Activated gamma-delta T cell (primary cell): ENCODE data around the gene ABHD5.
"Not testable (repeated sequence)": the region's sequence is repeated elsewhere in the genome, so short reads cannot be mapped to it uniquely, and the experiment has no call there.

Experiments
- DNase-seq: peaks from one replicate; lab custom pipeline; 2025; lab: John Stamatoyannopoulos, UW
- total RNA-seq, 2 donors: gene quantifications; one replicate each; lab custom pipeline; 2026; lab: John Stamatoyannopoulos, UW

ABHD5 gene
- total RNA-seq: 18.2 to 19.0 reads per million in 2 donors

GRCh38 chr3:43690400-43691119 lies at the start of gene ABHD5:
Gene ABHD5 (plus strand): TSS chr3:43690938. CDS start chr3:43690993, 55 bp downstream.
- peak; percentile 95 for DNase-seq

DNA sequence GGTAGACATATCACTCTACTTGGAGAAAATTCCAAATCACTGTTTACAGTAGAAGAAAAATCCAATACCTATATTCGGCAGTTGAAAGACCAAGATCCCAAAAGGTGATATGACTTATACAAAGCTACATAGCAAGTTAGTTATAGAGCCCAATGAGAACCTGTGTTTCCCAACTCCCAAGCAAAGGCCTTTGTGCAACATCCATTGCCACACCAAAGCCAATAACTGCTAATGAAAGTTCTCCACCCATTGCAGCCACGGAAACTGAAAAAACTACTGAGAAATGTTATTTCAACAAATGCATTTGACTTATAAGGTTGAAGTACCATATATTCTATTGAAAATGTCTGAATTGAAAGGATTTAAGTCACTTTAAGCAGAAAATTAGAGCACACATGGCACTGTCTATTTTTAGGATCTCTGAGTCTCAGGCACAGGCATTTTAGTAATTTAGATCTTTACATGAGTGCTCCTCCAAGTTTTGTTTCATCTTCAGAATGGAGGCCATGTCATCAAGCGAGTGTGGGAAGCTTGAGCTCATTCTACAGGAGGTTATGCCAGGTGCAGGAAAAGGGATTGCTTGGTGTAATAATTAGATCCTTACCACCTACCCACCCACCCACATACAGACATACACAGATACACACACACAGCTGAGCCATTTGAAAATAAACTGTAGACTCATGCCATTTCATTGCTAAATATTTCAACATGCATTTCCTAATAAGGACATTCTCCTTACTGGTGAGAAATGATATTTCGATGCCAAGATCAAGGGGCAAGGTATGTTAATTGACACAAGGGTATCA lies 49.2 kb upstream of the ABHD5 start:
- DNase-seq: no peak

GRCh38 chr3:43644443-43644842 lies 46.3 kb upstream of the ABHD5 start:
- no peak for DNase-seq

DNA sequence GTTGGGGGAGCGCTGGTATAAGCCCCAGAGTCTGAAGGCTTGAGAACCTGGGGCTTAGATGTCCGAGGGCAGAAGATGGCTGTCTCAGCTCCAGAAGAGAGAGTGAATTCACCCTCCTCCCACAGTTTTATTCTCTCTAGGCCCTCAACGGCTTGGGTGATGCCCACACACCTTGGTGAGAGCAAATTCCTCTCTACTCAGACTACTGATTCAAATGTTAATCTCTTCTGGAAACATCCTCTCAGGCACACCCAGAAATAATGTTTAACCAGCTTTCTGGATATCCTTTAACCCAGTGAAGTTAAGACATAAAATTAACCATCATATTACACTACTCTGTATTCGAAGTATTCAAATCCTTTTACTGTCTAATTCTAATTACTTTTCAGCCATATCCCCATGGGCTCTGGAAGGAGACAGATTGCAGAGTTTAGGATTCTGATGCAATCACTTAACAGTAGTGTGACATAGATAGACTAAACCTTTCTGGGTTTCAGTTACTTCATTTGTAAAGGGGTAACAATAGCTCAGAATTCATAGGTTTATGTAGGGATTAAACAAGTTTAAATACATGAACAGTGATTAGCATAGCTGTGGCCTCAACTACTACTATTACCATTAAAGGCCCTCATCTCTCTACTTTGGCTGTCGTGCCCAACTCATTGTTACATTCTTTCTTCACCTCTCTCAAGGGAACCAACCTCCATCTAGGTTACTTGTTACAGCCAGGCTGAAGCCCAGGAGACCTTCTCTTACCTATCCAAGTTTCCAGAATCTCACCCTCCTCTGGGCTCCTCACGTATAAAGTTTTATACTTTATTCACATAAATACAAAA lies 43.2 kb upstream of the ABHD5 start:
- no peak for DNase-seq

DNA sequence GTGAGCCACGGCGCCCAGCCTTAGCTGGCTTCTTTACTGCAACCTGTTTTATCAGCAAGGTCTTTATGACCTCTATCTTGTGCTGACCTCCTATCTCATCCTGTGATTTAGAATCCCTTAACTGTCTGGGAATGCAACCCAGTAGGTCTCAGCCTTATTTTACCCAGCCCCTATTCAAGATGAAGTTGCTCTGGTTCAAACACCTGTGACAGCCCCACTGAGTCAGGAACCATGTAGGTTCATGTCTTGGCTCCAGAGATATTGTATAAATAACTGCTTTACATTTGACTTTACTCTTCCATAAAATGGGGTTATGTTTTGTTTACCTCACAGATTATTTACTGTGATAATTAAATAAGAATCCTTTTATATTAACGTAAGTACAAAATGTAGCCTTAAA lies 41.8 kb upstream of the ABHD5 start:
- DNase-seq: no peak

DNA sequence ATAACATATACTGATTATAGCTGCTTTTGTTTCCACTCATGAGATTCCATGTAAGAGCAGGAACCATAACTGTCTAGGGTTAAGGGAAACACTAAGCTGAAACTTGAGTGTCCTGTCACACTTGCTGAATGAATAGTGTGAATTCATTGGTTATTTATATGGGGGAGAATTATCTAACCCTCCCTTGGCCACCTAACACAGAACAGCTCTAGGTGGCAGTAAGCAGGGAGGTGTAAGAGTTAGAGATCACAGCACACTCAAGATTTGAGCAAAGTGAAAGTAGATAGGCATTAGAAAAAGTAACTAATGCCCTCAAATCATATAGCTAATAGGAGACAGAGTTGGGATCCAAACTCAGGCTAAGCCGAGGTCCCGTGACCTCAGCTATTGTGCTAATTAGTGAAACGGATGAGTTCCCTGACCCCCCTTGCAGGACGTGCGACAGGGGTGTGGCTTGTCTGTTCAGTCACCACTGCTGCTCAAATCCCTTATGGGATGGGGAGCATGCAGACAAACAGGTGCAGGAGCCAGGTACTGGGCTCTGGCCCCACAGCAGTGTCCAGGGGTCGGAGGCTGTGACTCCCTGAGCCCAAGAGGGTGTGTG lies 41.3 kb upstream of the ABHD5 start:
- no peak for DNase-seq

DNA sequence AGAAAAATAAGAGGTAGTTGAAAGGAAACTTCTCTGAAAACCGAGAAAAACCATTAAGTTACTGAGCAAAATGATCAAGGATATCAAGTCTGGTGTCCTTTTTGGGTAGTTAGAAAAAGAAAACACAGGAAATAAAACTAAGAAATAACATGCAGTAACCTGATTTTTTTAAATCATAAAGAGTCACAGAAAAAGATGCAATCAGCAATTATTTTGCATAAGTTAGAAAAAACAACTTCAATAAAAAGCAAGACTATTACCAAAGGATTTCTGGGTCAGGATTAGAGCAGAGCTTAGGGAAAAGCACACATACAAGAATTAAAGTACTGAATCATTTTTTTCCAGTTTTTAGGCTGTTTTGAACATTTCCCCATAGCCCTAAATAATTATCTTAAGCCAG lies 40.4 kb upstream of the ABHD5 start:
- no peak for DNase-seq

DNA sequence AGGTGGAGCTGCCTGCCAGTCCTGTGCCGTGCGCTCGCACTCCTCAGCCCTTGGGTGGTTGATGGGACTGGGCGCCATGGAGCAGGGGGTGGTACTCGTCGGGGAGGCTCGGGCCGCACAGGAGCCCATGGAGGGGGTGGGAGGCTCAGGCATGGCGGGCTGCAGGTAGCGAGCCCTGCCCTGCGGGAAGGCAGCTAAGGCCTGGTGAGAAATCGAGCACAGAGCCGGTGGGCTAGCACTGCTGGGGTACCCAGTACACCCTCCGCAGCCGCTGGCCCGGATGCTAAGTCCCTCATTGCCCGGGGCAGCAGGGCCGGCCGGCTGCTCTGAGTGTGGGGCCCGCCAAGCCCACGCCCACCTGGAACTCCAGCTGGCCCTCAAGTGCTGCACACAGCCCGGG lies 34.3 kb upstream of the ABHD5 start:
- DNase-seq: not testable (repeated sequence)

DNA sequence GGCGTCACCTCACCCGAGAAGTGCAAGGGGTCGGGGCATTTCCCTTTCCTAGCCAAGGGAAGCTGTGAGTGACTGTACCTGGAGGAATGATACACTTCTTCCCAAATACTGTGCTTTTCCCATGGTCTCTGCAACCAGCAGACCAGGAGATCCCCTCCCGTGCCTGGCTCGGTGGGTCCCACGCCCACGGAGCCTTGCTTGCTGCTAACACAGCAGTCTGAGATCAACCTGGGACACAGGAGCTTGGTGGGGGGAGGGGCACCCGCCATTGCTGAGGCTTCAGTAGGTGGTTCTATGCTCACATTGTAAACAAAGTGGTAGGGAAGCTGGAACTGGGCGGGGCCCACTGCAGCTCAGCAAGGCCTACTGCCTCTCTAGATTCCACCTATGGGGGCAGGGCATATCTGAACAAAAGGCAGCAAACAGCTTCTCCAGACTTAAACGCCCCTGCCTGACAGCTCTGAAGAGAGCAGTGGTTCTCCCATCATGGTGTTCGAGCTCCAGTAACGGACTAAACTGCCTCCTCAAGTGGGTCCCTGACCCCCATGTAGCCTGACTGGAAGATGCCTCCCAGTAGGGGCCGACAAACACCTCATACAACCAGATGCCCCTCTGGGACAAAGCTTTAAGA lies 31.4 kb upstream of the ABHD5 start:
- no peak for DNase-seq

DNA sequence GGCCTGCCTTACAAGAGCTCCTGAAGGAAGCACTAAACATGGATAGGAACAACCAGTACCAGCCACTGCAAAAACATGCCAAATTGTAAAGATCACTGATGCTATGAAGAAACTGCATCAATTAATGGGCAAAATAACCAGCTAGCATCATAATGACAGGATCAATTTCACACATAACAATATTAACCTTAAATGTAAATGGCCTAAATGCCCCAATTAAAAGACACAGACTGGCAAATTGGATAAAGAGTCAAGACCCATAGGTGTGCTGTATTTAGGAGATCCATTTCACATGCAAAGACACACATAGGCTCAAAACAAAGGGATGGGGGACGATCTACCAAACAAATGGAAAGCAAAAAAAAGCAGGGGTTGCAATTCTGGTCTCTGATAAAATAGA lies 29.4 kb upstream of the ABHD5 start:
- DNase-seq: not testable (repeated sequence)

- DNase-seq: not testable (repeated sequence)
Observed at GRCh38 chr3:43665011-43665410, 25.7 kb upstream of the ABHD5 start.

DNA sequence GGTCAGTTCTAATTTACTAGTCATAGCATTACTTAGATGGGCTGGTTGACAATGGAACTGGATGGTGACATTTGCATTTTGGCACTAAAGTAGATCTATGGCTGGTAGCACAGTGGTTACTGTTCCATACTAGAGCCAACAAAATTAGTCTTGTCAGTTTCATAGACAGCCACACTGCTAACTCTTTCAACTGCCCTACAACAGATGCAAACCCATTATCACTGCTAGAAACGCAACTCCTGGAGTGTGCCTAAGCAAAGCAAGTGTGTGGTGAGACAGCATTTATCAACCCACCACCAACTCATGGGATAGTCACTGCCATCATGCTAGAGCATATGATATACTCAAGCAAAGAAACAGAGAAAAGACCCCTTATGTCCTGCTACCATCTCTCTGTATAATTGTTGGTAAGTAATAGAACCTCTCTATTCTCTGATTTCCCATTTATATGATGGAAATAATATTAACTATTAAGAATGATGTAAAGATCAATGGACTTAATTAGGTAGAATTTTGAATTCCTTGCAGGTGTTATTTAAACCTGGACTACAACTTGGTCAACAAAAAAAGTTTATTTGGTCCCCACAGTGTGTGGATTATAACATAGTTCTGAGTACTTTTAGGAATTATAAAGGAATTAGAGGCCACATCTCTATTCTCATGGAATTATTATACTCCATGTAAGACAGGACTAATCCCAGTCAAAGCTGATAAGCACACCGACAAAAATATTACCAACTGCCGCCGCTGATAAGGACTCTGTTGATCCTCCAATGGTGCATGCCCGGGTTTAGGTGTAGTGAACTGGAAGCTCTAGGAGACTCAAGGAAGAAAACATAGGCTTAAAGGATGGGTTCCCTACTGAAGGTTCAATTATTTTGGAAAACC lies 19.9 kb upstream of the ABHD5 start:
- DNase-seq: no peak

- no peak for DNase-seq
Observed at GRCh38 chr3:43674345-43675085, 16.2 kb upstream of the ABHD5 start.

DNA sequence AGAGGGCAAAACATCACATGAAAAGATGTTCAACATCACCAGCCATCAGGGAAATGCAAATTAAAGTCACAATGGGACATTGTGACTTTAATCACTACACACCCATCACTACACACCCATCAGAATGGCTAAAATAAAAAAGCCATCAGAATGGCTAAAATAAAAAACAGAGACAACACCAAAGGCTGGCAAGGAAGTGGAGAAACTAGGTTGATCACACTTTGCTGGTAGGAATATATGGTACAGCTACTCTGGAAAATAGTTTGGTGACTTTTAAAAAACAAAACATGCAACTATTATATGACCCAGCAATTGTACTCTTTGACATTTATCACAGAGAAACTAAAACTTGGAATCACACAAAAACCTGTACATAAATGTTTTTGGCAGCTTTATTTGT lies 15.1 kb upstream of the ABHD5 start:
- no peak for DNase-seq

- DNase-seq: no peak
Observed at GRCh38 chr3:43676441-43676840, 14.3 kb upstream of the ABHD5 start.

DNA sequence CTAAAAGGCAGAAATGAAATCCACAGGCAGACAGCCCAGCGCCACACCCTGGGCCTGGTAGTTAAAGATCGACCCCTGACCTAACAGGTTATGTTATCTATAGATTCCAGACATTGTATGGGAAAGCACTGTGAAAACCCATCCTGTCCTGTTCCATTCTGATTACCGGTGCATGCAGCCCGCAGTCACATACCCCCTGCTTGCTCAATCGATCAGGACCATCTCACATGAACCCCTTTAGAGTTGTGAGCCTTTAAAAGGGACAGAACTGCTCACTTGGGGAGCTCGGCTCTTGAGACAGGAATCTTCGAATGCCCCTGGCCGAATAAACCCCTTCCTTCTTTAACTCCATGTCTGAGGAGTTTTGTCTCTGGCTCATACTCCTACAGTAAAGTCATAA lies 12.4 kb upstream of the ABHD5 start:
- not testable (repeated sequence) for DNase-seq

DNA sequence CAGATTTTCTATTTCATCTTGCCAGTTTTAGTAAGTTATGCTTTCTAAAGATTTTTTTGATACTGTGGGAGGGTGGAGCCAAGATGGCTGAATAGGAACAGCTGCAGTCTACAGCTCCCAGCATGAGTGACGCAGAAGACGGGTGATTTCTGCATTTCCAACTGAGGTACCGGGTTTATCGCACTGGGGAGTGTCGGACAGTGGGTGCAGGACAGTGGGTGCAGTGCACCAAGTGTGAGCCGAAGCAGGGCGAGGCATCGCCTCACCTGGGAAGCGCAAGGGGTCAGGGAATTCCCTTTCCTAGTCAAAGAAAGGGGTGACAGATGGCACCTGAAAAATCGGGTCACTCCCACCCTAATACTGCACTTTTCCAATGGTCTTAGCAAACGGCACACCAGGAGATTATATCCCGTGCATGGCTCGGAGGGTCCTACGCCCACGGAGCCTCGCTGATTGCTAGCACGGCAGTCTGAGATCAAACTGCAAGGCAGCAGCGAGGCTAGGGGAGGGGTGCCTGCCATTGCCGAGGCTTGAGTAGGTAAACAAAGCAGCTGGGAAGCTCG lies 11.8 kb upstream of the ABHD5 start:
- not testable (repeated sequence) for DNase-seq

GRCh38 chr3:43680857-43681256 lies 9.9 kb upstream of the ABHD5 start:
- DNase-seq: not testable (repeated sequence)

- no peak for DNase-seq
Observed at GRCh38 chr3:43684944-43685343, 5.8 kb upstream of the ABHD5 start.
